ENCODE measurements around the gene APOA5. TPM values are rescaled to one million over a fixed set of nuclear protein-coding genes. Genes with fewer than 3 reads are reported as not detected.

Gene APOA5
- total RNA-seq, 3 donors from 2014 or later = not detected

GRCh38 chr11:116833816-116834534 is 42.3 kb upstream of the APOA5 start:
- H3K9me3 ChIP-seq = no peaks in the 10 kb centered on the region
- no peak for DNase-seq (ENCODE audit: low spot score in 2 of 2)
- TF ChIP-seq POLR2A (IDR thresholded peaks at IDR 0.05) (no peak), POLR2AphosphoS5 (IDR thresholded peaks at IDR 0.05) (no peak), CTCF (IDR thresholded peaks at IDR 0.05) (no peak)
- no peaks in the 10 kb centered on the region for H3K4me1 ChIP-seq
- no peak overlapping the region for H3K4me3 ChIP-seq
- no peaks in the 10 kb centered on the region for H3K27me3 ChIP-seq
- H3K27ac ChIP-seq = no peak overlapping the region
- no peaks in the 10 kb centered on the region for H3K36me3 ChIP-seq
- intact Hi-C loops (cut with DNase I; ENCODE audit: low total_unique reads) = no loop called here

- no peak overlapping the region for H3K27ac ChIP-seq
- intact Hi-C loops (cut with DNase I; ENCODE audit: low total_unique reads) = no loop called here
- no peak overlapping the region for H3K4me3 ChIP-seq
- no peaks in the 10 kb centered on the region for H3K4me1 ChIP-seq
- no peak for DNase-seq (ENCODE audit: low spot score in 2 of 2)
- TF ChIP-seq POLR2A (IDR thresholded peaks at IDR 0.05) = no peak
- no peaks in the 10 kb centered on the region for H3K27me3 ChIP-seq
- H3K36me3 ChIP-seq = no peaks in the 10 kb centered on the region
- H3K9me3 ChIP-seq = no peaks in the 10 kb centered on the region
These were observed 41.8 kb upstream of the APOA5 start for GRCh38 chr11:116833491-116833815.

GRCh38 chr11:116832350-116833290 is 40.9 kb upstream of the APOA5 start:
- H3K27ac ChIP-seq = no peak overlapping the region
- no peaks in the 10 kb centered on the region for H3K36me3 ChIP-seq
- no peak for DNase-seq (ENCODE audit: low spot score in 2 of 2)
- intact Hi-C loops (cut with DNase I; ENCODE audit: low total_unique reads) = no loop called here
- no peak overlapping the region for H3K4me3 ChIP-seq
- TF ChIP-seq POLR2AphosphoS5 (IDR thresholded peaks at IDR 0.05) (no peak), CTCF (IDR thresholded peaks at IDR 0.05) (no peak), POLR2A (IDR thresholded peaks at IDR 0.05) (no peak)
- no peaks in the 10 kb centered on the region for H3K4me1 ChIP-seq
- no peaks in the 10 kb centered on the region for H3K27me3 ChIP-seq
- no peaks in the 10 kb centered on the region for H3K9me3 ChIP-seq

- no peak overlapping the region for H3K4me3 ChIP-seq
- H3K9me3 ChIP-seq = no peaks in the 10 kb centered on the region
- no peaks in the 10 kb centered on the region for H3K27me3 ChIP-seq
- H3K27ac ChIP-seq = no peak overlapping the region
- no peaks in the 10 kb centered on the region for H3K4me1 ChIP-seq
- intact Hi-C loops (cut with DNase I; ENCODE audit: low total_unique reads) = no loop called here
- DNase-seq (ENCODE audit: low spot score in 2 of 2) = no peak
- no peaks in the 10 kb centered on the region for H3K36me3 ChIP-seq
- TF ChIP-seq POLR2AphosphoS5 (IDR thresholded peaks at IDR 0.05) = no peak
- TF ChIP-seq CTCF (IDR thresholded peaks at IDR 0.05) = no peak
These were observed 40.2 kb upstream of the APOA5 start for GRCh38 chr11:116831790-116832349.

- intact Hi-C loops (cut with DNase I; ENCODE audit: low total_unique reads) = no loop called here
These were observed 38.7 kb upstream of the APOA5 start for GRCh38 chr11:116830184-116830912.

More at GRCh38 chr11:116830184-116830912, 38.7 kb upstream of the APOA5 start:
- no peak for TF ChIP-seq CTCF (IDR thresholded peaks at IDR 0.05)
- TF ChIP-seq POLR2AphosphoS5 (IDR thresholded peaks at IDR 0.05) = no peak
- TF ChIP-seq POLR2A (IDR thresholded peaks at IDR 0.05) = no peak
- no peaks in the 10 kb centered on the region for H3K36me3 ChIP-seq
- no peaks in the 10 kb centered on the region for H3K27me3 ChIP-seq
- DNase-seq (ENCODE audit: low spot score in 2 of 2) = no peak
- H3K9me3 ChIP-seq = no peaks in the 10 kb centered on the region
- no peak overlapping the region for H3K4me3 ChIP-seq
- no peaks in the 10 kb centered on the region for H3K4me1 ChIP-seq
- H3K27ac ChIP-seq = no peak overlapping the region

All from breast epithelium (tissue), 4 donors.